Progenitor cell of endocrine pancreas (in vitro differentiated cells): Measurements from ENCODE around the gene PPP1R12A. TPM values are rescaled to one million over a fixed set of nuclear protein-coding genes. Genes with fewer than 3 reads are reported as not detected.

Experiments
- DNase-seq: peaks from one replicate; pipeline ENCODE4 v3.0.0; 2021; ENCODE audit warnings: low spot score; ENCODE audit not compliant: unreplicated experiment
- H3K27ac Mint-ChIP-seq: 2 replicates; pipeline ENCODE4 v1.8.0; 2021; ENCODE audit warnings: mild to moderate bottlenecking, moderate library complexity, mixed read lengths
- H3K27me3 Mint-ChIP-seq: 2 replicates; pipeline ENCODE4 v1.8.0; 2021; ENCODE audit warnings: mixed read lengths
- H3K36me3 Mint-ChIP-seq: 2 replicates; pipeline ENCODE4 v1.8.0; 2022; ENCODE audit warnings: mixed read lengths; ENCODE audit not compliant: insufficient read depth
- H3K4me1 Mint-ChIP-seq: 2 replicates; pipeline ENCODE4 v1.8.0; 2021; ENCODE audit warnings: low read depth, mixed read lengths
- H3K4me3 Mint-ChIP-seq: 2 replicates; pipeline ENCODE4 v1.8.0; 2021; ENCODE audit warnings: low read depth, mild to moderate bottlenecking, moderate library complexity, mixed read lengths
- H3K9me3 Mint-ChIP-seq: 2 replicates; pipeline ENCODE4 v1.8.0; 2021; ENCODE audit warnings: low read depth, mixed read lengths
- total RNA-seq: library from RNA; stranded (reverse); gene quantifications from 2 replicates; pipeline ENCODE4 v1.2.1, GENCODE V29; 2021
- TF ChIP-seq, protein P1 (sequence below): fragments of 200-600 bp; sonication (generic); IDR thresholded peaks from one replicate; pipeline ENCODE4 v1.5.0; 2021; ENCODE audit warnings: antibody characterized with exemption, mild to moderate bottlenecking; ENCODE audit not compliant: unreplicated experiment

PPP1R12A gene
- total RNA-seq, 1 donor from 2014 or later: 73.2 TPM

DNA sequence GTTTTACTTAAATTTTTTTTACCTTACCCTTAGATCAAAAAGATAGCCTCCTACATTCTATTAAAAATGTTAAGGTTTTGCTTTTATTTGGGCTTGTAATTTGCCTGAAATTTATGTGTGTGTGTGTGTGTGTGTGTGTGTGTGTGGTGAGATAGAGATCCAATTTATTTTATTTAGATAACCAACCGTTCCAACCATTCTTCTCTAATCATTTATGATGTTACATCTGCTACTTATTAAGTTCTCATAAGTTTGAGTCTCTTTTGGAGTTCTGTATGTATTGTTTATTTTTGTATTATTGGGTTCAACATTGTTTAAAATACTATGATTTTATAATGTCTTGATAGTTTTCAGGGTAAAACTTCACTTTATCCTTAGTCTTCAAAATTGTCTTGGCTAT is 173.6 kb downstream of the PPP1R12A start:
- TF ChIP-seq, protein P1, sequence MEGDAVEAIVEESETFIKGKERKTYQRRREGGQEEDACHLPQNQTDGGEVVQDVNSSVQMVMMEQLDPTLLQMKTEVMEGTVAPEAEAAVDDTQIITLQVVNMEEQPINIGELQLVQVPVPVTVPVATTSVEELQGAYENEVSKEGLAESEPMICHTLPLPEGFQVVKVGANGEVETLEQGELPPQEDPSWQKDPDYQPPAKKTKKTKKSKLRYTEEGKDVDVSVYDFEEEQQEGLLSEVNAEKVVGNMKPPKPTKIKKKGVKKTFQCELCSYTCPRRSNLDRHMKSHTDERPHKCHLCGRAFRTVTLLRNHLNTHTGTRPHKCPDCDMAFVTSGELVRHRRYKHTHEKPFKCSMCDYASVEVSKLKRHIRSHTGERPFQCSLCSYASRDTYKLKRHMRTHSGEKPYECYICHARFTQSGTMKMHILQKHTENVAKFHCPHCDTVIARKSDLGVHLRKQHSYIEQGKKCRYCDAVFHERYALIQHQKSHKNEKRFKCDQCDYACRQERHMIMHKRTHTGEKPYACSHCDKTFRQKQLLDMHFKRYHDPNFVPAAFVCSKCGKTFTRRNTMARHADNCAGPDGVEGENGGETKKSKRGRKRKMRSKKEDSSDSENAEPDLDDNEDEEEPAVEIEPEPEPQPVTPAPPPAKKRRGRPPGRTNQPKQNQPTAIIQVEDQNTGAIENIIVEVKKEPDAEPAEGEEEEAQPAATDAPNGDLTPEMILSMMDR: no peak
- Mint-ChIP-seq H3K4me1 (no peaks in the 10 kb centered on the region), H3K27me3 (no peaks in the 10 kb centered on the region), H3K36me3 (no peaks in the 10 kb centered on the region), H3K4me3 (no peak overlapping the region), H3K27ac (no peak overlapping the region), H3K9me3 (peaks cover 7% of the 10 kb centered on the region)
- DNase-seq: no peak

DNA sequence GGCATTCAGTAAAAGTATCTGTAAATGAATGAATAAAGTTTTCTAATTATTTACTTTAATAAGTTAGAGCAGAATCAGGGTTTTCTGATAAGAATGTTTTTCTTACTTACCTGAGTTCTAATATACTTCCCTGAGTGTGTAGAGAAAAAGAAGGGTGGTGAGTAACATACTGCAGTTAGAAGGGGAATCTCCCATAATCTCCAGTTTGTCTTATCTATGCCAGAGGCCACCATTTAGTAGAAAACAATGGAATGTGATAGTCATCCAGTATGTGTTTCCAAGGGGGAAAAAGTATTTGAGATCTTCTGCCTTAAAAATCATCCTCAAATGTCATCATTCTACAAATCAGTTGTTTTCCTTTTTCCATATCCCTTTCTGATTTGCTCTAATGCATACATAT is 187.6 kb downstream of the PPP1R12A start:
- no peaks in the 10 kb centered on the region for H3K4me1 Mint-ChIP-seq
- H3K36me3 Mint-ChIP-seq: no peaks in the 10 kb centered on the region
- no peaks in the 10 kb centered on the region for H3K27me3 Mint-ChIP-seq
- no peak overlapping the region for H3K4me3 Mint-ChIP-seq
- H3K9me3 Mint-ChIP-seq: no peaks in the 10 kb centered on the region
- TF ChIP-seq, protein P1: no peak
- no peak for DNase-seq
- H3K27ac Mint-ChIP-seq: no peak overlapping the region

DNA sequence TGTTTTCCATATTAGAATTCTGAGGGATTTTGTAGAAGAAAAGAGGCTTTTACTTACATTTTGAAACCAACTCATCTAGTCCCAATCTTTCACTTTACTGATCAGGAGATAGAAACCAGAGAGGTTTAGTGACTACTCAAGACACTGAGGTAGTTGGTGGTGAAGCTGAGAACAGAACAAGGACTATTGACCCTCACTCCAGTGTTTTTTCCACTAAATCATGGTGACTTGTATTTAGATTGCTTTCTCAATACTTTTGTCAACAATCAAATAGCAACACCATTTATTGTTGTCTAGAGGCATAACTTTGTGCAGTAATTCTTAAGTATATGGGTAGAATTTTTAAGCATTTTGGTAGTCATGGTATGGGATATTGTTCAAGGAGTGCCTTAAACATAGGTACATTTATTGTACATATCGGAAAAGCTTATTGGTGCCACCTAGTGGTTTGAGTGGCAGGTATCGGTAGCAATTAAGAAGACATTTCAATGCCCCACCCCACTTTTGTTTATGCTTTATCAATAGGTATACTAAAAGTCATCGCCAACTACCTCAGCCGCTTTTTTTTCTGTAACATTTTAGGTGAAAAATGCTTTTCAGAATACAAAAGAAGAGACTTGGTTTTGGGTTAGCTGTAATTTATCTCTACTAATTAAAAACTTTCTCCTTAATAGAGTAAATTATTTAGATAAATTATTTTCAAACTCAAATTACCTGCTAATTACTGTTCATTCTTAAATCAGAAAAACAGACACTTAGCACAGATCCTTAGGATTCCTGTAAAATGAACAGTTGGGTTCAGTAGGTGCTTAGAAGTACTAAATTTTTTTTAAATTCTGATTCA is 196.8 kb downstream of the PPP1R12A start:
- DNase-seq: no peak
- Mint-ChIP-seq H3K9me3 (no peaks in the 10 kb centered on the region), H3K36me3 (no peaks in the 10 kb centered on the region), H3K4me3 (no peak overlapping the region), H3K4me1 (no peaks in the 10 kb centered on the region), H3K27me3 (no peaks in the 10 kb centered on the region), H3K27ac (no peak overlapping the region)
- TF ChIP-seq, protein P1: peak; percentile 75

DNA sequence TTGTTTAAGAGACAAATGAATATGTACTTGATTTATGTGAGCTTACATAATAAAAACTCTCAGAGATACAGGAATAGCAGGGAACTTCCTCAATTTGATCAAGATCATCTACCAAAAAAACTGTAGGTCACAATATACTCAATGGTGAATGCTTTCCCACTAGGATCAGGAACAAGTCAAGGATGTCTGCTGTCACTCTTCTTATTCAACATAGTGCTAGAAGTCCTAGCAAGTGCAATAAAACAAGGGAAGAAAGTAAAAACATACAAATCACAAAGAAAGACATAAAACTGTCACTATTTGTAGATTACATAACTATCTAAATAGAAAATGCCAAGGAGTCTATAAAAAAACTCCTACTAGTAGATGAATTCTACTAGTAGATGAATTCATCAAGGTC is 202.3 kb downstream of the PPP1R12A start:
- Mint-ChIP-seq H3K4me1 (no peaks in the 10 kb centered on the region), H3K4me3 (no peak overlapping the region), H3K9me3 (no peaks in the 10 kb centered on the region), H3K27me3 (no peaks in the 10 kb centered on the region), H3K27ac (no peak overlapping the region), H3K36me3 (no peaks in the 10 kb centered on the region)
- TF ChIP-seq, protein P1: no peak
- DNase-seq: no peak

DNA sequence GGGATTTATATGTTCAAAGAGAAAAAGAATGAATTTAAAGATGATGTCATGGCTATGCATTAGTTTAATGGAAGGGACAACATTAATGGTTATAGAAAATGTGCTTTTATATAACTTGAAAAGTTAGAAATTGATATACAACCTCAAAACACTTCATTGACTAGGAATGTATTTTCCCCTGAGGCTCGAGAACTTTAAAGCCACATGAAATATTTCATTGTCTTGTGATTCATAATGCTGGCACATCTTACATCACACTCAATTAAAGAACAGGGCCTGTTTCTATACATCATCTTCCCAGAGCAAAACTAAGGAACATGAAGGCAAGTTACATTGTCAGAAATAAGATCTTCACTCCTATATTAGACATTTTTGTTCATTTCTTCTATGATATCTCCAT is 208.9 kb downstream of the PPP1R12A start:
- Mint-ChIP-seq H3K4me1 (no peaks in the 10 kb centered on the region), H3K9me3 (no peaks in the 10 kb centered on the region), H3K36me3 (no peaks in the 10 kb centered on the region), H3K4me3 (no peak overlapping the region), H3K27ac (no peak overlapping the region), H3K27me3 (no peaks in the 10 kb centered on the region)
- DNase-seq: no peak
- TF ChIP-seq, protein P1: no peak

Other genes starting within 250 kb of the PPP1R12A start
- gene PAWR, start 244.1 kb downstream of the PPP1R12A start, total RNA-seq: 85.7 and 92.3 TPM in 2 replicates
- 0.11 and 0.31 TPM in 2 replicates for gene OTOGL, start 164.4 kb upstream of the PPP1R12A start, total RNA-seq